Measurements from ENCODE around the gene FBXL5.
A peak's percentile ranks its signal among the peaks of the same experiment; 100 is the strongest.

Gene FBXL5

DNA sequence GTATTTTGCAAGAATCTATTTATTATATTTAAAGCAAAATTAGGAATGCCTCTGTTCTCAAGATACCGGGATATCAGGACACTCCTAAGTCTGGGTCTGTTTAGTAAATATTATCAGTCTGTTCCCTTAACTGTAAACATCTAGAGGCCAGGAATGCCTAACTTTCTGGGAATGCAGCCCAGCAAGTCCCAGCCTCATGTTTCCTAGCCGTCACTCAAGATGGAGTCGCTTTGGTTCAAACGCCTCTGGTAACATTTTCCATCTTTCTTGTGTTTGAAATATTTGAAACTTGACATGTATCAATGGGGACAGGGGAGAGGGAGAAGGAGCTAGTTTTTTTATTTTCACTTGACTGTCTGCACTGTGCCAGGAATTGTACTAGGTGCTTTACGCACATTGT, 85.4 kb downstream of the FBXL5 start:
- Histone ChIP-seq H3K36me3 (ENCODE audit: control insufficient read depth in 2 of 2, insufficient read depth in 1 of 2, low read length in 2 of 2) (peaks cover 0 to 21% of the 10 kb centered on the region in 2 experiments; a peak in 1 of 3 replicates), H3K4me1 (ENCODE audit: control insufficient read depth, insufficient read depth, low read length) (no peaks in the 10 kb centered on the region), H3K4me3 (ENCODE audit: low read depth, low read length) (no peak overlapping the region), H3K27ac (ENCODE audit: extremely low read depth, low read depth, low read length) (no peak overlapping the region), H3K9me3 (ENCODE audit: control insufficient read depth, insufficient read depth, low read depth, low read length) (no peaks in the 10 kb centered on the region)
- ChIA-PET CTCF (no interaction called here), POLR2A (no interaction called here)
- TF ChIP-seq ZNF426 (tag by site-specific recombination; IDR thresholded peaks at IDR 0.05) = no peak
- TF ChIP-seq, protein P1, sequence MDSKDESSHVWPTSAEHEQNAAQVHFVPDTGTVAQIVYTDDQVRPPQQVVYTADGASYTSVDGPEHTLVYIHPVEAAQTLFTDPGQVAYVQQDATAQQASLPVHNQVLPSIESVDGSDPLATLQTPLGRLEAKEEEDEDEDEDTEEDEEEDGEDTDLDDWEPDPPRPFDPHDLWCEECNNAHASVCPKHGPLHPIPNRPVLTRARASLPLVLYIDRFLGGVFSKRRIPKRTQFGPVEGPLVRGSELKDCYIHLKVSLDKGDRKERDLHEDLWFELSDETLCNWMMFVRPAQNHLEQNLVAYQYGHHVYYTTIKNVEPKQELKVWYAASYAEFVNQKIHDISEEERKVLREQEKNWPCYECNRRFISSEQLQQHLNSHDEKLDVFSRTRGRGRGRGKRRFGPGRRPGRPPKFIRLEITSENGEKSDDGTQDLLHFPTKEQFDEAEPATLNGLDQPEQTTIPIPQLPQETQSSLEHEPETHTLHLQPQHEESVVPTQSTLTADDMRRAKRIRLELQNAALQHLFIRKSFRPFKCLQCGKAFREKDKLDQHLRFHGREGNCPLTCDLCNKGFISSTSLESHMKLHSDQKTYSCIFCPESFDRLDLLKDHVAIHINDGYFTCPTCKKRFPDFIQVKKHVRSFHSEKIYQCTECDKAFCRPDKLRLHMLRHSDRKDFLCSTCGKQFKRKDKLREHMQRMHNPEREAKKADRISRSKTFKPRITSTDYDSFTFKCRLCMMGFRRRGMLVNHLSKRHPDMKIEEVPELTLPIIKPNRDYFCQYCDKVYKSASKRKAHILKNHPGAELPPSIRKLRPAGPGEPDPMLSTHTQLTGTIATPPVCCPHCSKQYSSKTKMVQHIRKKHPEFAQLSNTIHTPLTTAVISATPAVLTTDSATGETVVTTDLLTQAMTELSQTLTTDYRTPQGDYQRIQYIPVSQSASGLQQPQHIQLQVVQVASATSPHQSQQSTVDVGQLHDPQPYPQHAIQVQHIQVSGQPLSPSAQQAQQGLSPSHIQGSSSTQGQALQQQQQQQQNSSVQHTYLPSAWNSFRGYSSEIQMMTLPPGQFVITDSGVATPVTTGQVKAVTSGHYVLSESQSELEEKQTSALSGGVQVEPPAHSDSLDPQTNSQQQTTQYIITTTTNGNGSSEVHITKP (tag by site-specific recombination; IDR thresholded peaks at IDR 0.05) = no peak
- no peak for TF ChIP-seq ZNF10 (tag by site-specific recombination; IDR thresholded peaks at IDR 0.05)
- no peak for TF ChIP-seq ZNF600 (tag by site-specific recombination; IDR thresholded peaks at IDR 0.05)
- no peak for TF ChIP-seq ZNF521 (tag by site-specific recombination; IDR thresholded peaks at IDR 0.05)

DNA sequence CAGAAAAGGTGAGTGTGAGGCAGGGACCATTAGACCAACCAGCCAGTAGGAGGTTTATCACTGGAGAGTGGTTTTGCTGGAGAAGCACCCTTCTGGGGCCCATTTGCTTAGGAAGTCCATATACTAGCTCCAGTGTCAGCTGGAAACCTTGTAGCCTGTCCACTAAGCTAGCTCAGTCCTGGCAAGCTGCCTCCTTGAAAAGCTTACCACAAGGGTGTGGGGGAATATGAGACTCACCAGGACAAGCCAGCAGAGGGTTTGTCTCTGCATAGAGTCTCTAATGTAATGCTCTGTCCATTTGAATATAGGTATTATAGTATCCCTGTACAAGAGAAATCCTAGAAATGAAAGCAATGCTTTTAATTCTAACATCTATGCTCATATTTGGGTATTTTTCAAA, 86.3 kb downstream of the FBXL5 start:
- H3K36me3 ChIP-seq (ENCODE audit: control insufficient read depth in 2 of 2, insufficient read depth in 1 of 2, low read length in 2 of 2) = peaks cover 0 to 21% of the 10 kb centered on the region in 2 experiments; a peak in 1 of 3 replicates
- TF ChIP-seq TCF7L2 (IDR thresholded peaks at IDR 0.05; ENCODE audit: borderline replicate concordance, low read depth, low read length) = no peak
- TF ChIP-seq, protein P2, sequence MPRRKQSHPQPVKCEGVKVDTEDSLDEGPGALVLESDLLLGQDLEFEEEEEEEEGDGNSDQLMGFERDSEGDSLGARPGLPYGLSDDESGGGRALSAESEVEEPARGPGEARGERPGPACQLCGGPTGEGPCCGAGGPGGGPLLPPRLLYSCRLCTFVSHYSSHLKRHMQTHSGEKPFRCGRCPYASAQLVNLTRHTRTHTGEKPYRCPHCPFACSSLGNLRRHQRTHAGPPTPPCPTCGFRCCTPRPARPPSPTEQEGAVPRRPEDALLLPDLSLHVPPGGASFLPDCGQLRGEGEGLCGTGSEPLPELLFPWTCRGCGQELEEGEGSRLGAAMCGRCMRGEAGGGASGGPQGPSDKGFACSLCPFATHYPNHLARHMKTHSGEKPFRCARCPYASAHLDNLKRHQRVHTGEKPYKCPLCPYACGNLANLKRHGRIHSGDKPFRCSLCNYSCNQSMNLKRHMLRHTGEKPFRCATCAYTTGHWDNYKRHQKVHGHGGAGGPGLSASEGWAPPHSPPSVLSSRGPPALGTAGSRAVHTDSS (tag by site-specific recombination; IDR thresholded peaks at IDR 0.05) = no peak
- TF ChIP-seq, protein P3, sequence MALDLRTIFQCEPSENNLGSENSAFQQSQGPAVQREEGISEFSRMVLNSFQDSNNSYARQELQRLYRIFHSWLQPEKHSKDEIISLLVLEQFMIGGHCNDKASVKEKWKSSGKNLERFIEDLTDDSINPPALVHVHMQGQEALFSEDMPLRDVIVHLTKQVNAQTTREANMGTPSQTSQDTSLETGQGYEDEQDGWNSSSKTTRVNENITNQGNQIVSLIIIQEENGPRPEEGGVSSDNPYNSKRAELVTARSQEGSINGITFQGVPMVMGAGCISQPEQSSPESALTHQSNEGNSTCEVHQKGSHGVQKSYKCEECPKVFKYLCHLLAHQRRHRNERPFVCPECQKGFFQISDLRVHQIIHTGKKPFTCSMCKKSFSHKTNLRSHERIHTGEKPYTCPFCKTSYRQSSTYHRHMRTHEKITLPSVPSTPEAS (tag by site-specific recombination; IDR thresholded peaks at IDR 0.05) = no peak
- H3K4me1 ChIP-seq (ENCODE audit: control insufficient read depth, insufficient read depth, low read length) = no peaks in the 10 kb centered on the region
- H3K4me3 ChIP-seq (ENCODE audit: low read depth, low read length) = no peak overlapping the region
- no peak overlapping the region for H3K27ac ChIP-seq (ENCODE audit: extremely low read depth, low read depth, low read length)
- H3K9me3 ChIP-seq (ENCODE audit: control insufficient read depth, insufficient read depth, low read depth, low read length) = no peaks in the 10 kb centered on the region
- ChIA-PET POLR2A (no interaction called here), CTCF (no interaction called here)

DNA sequence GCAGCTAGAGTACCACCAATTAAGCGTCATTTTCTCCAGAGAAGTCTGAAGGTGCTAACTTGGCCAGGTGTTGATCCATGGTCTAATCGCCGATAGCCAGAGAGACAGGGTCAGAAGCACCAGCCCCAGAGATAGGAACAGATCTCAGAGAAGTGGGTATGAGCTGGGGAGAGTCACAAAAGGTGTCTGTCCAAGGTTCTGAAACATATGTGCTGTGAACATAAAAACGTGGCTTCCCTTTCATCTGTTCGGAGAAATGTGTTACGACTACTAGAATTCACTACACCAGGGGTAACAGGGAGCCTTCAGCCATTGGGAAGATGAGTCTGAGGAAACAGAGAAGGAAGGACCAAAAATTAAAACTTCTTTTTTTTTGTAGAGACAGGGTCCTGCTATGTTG, 91.3 kb downstream of the FBXL5 start:
- Histone ChIP-seq H3K27ac (ENCODE audit: extremely low read depth, low read depth, low read length) (no peak overlapping the region), H3K36me3 (ENCODE audit: control insufficient read depth in 2 of 2, insufficient read depth in 1 of 2, low read length in 2 of 2) (peaks cover 0 to 22% of the 10 kb centered on the region in 2 experiments; a peak in 1 of 3 replicates), H3K9me3 (ENCODE audit: control insufficient read depth, insufficient read depth, low read depth, low read length) (no peaks in the 10 kb centered on the region), H3K4me1 (ENCODE audit: control insufficient read depth, insufficient read depth, low read length) (no peaks in the 10 kb centered on the region), H3K4me3 (ENCODE audit: low read depth, low read length) (no peak overlapping the region)
- ChIA-PET POLR2A (no interaction called here), CTCF (no interaction called here)
- no peak for TF ChIP-seq ZFP41 (tag by site-specific recombination; IDR thresholded peaks at IDR 0.05; ENCODE audit: borderline replicate concordance)
- TF ChIP-seq REST (tag by site-specific recombination; IDR thresholded peaks at IDR 0.05) = peak; percentile 80
